ENCODE measurements around the gene ATP2B2.
A peak's percentile ranks its signal among the peaks of the same experiment; 100 is the strongest.

Gene ATP2B2

GRCh38 chr3:10529809-10530208 lies 24.4 kb upstream of the ATP2B2 start:
- DNase-seq (ENCODE audit: low spot score) = no peak

DNA sequence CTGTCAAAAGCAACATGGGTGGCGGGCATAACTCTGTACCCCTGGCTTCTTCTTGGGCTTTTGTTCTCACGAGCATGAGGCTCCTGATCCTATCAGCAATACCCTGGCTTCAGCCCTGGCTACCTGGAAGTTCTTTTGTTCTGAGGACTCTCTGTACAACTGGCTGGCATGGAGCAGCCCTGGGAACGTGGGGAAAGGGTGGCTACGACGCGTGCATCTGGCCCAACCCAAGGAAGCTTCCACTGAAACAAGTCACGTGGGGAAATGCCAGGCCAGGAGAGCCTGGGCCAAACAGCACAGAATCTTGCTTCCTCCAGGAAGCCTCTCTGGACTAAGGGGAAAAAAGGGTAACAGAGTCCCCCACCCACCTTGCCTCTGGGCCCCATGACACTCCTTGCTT lies 22.7 kb upstream of the ATP2B2 start:
- no peak for DNase-seq (ENCODE audit: low spot score)

DNA sequence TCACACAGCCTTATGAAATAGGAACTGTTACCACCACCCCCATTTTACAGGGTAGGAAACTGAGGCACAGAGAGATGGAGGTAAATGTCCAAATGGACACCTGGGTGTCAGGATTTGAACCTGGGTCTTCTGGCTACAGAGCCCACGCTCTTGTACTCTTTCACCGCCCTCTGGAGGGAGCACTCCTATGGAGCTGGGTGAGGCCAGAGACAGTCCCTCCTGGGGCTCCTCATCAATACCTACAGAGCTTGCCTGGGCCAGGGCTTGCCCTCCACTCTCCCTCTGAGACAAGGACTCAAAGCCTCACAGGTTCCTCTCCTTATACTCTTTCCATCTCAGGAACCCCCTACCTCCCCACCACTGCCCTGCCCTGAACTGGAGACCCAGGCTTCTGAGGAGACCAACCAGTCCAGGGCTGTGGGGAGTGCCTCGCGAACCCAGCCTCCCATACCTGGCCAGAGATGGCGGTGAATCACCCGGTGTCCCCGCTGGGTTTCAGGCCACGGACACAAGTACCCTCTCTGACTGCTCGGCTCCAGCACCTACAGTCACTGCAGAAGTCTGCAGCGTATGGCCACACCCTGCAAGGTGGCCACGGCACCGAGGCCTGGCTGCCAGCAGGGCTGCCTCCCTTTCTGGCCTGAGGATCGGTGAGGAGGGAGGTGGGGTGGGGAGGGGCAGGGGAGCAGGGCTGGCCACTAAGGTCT lies 22.1 kb upstream of the ATP2B2 start:
- no peak for DNase-seq (ENCODE audit: low spot score)

GRCh38 chr3:10526366-10526765 lies 21.0 kb upstream of the ATP2B2 start:
- no peak for DNase-seq (ENCODE audit: low spot score)

DNA sequence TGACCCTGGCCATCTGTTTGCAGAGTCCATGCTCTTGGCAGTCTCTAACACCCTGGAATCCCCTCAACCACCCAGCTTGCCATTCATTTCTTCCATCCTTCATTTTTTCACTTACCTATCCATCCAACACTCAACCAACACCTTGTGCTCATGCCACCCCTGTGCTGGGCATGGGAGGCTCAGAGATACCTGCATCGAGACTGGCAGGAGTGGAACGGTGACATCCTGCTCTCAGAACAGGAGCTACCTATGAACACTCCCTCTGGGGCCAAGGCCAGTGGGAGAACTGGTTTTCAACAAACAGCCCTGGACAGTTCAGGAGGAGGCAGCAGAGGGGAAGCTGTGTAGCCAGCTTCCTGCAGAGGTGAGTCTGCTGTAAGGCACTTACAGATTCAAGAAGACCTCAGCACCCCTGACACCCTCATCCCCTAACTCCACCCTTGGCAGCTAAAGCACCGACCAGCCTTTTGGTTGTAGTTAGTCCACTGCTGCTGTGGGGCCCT lies 19.5 kb upstream of the ATP2B2 start:
- no peak for DNase-seq (ENCODE audit: low spot score)

DNA sequence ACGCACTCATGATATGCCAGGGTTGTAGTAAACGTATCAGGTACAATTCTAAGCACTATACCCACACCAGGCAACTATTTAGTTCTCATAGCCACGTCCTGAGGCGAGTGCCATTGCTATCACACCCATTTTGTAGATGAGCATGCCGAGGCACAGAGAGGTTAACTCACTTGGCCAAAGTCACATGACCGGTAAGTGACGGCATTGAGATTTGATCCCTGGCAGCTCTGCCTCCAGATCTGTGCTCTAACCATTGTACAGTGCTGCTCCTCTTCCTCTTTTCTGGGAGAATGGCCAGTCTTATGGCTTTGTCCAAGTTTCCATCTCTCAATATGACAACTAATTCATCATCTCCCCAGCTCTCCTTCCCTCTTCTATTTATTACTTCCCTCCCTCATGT lies 18.9 kb upstream of the ATP2B2 start:
- no peak for DNase-seq (ENCODE audit: low spot score)

DNA sequence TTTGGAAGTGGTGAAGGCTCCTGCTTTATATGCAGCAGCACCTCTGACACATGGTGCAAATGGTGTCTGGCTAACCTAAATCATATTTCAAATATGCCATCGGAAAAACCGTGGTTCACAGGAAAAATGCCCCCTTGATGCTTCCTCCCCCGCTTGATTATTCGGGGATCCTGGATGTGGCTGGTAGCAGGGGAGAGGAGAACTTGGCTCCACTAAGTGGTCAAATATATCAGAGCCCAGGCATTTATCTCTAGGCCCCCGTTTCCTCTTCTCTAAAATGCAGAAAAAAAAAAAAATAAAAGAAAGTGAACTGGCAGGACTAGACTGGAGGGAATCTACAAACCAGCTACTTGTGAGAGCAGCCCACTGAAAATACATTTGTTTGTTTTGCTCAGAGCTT lies 18.2 kb upstream of the ATP2B2 start:
- DNase-seq (ENCODE audit: low spot score) = no peak

- no peak for DNase-seq (ENCODE audit: low spot score)
Measured at GRCh38 chr3:10522646-10523303, 17.4 kb upstream of the ATP2B2 start.

GRCh38 chr3:10521772-10522441 lies 16.5 kb upstream of the ATP2B2 start:
- no peak for DNase-seq (ENCODE audit: low spot score)

GRCh38 chr3:10520072-10520471 lies 14.7 kb upstream of the ATP2B2 start:
- no peak for DNase-seq (ENCODE audit: low spot score)

DNA sequence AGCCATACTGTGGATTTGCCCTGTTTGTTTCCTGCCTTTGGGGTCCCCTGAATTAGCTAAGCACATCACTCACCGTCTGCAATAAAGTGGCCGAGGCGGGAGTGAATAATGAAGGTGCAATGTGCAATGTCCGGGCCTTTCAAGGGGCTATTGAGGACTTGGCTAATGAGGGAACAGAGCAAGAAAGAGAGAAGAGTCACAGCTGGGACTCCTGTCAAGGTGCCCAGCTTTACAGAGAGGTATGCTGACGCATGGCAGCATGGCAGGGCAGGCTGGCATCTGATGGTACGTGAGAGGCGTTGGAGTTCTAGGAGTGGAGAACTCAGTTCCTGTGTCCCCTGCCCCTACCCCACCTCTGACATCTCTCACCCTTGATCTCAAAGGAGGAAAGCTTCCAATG lies 13.8 kb upstream of the ATP2B2 start:
- DNase-seq (ENCODE audit: low spot score) = no peak

DNA sequence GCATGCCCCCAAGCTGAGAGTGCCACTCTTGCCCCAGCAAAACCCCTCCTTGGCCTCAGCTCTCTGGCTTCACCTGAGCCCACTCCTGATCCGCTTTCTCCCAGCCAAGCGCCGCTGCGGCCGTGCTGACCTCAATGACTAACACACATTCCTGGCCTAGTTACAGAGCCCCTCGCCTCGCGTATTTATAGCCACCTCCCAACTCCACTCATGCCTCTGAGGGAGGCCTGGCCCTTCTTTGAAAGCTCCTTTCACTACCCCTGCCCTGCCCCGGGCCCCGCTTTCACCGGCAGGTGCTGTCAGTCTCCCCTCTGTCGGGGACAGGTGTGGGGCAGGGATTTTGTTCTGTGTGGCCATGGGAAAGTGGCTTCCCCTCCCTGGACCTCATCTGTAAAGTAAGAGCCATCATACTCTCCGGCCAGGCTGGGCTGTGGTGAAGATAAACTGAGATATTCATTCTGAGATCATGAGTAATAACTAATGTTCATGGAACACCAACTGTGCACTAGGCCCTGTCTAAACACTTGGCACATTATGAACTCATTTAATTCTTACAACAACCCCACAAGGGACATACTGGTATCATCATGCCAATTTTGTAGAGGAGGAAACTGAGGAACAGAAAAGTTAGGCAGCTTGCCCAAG lies 13.2 kb upstream of the ATP2B2 start:
- no peak for DNase-seq (ENCODE audit: low spot score)

- no peak for DNase-seq (ENCODE audit: low spot score)
Measured at GRCh38 chr3:10517627-10518026, 12.2 kb upstream of the ATP2B2 start.

GRCh38 chr3:10516544-10517452 lies 11.4 kb upstream of the ATP2B2 start:
- no peak for DNase-seq (ENCODE audit: low spot score)

DNA sequence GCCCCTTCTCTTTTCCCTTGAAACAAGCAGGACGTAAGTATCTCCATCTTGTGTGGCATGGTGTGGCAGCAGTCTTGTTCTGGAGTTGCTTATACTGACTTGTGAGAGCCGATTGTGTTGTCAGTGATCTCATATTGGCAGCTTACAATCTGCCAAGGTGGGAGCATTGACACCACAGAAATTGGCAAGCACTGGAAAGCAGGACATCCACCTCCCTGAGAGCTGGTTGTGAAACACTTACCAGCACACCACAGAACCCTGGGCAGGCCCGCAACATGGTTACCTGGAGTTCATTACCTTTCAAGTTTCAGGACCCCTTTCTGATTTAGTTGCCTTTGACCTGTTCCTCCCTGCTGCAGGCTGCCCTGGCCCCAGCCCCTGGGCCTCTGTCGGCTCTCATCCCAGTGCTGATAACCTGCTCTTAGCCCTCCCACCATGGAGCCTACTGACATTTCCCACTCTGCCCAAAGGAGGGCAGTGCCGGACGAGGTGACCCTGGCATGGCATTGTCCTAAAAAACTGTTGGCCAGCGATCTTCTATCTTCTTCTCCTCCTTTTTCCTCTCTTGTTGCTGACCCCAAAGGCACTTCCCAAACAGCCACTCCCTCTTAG lies 10.6 kb upstream of the ATP2B2 start:
- peak; percentile 82 for DNase-seq (ENCODE audit: low spot score)

GRCh38 chr3:10515396-10515795 lies 10.0 kb upstream of the ATP2B2 start:
- no peak for DNase-seq (ENCODE audit: low spot score)

DNA sequence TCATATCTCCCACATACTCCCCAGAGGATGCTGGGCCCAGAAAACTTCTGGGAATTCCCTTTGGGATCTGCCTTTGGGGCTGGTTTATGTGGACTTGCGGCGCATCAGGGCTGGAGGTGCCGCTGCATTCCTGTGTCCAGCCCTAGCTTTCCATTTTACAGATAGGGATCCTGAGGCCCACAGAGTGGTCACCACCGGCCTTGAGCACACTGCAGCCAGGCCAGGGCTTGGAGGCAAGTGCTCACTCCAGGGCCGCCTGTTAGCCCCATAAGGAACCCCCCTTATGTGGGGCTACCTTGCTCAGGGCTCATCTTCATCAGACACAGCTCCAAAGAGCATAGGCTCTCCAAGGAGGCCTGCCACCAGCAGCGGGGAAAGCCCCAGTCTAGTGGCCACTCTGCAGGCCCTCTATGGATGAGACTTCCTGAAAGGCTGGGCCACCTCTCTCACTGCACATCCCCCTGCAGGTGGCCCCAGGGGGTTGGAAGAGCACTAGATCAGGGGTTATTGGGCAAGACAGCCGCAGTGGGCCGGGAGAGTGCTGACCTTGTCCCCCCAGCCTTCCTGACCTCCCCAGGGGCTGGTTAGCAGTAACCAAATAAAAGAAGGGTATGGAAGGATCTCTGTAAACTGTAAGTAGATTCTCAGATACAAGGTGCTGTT lies 9.2 kb upstream of the ATP2B2 start:
- peak; percentile 57 for DNase-seq (ENCODE audit: low spot score)

DNA sequence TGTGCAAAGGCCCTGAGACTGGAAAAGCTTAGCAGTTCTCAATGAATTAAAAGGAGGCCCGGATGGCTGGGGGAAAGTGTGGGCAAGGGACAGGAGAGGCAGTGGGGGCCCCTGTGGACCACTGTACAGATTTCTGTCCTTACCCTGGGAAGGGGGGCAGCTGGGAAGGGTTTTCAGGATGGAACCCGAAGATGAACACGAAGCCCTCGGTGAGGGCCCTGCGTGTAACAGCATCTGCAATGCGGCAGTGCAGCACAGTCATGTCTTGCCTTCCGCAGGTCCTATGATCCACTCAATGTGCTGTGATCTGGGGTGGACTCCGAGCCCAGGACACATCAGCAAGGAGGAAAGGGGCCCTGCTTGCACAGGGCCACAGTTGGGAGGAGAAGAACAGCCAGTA lies 7.9 kb upstream of the ATP2B2 start:
- no peak for DNase-seq (ENCODE audit: low spot score)

DNA sequence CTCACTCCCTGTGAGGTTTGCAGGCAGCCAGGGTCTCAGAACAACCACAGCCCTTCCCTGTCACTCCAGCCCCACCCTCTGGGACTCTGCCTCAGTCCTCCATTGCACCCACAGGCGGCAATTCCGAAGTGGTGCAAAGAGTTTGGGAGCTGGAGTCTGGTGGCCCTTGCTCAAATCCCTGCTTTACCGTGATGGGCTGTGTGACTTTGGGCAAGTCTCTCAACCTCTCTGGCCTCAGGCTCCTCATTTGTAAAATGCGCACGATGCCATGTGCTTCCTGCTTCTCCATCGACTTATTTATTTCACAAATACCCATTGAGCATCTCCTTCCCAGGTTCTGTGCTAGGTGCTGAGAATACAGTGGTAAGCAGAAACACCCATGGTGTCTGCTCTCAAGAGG lies 7.3 kb upstream of the ATP2B2 start:
- no peak for DNase-seq (ENCODE audit: low spot score)

DNA sequence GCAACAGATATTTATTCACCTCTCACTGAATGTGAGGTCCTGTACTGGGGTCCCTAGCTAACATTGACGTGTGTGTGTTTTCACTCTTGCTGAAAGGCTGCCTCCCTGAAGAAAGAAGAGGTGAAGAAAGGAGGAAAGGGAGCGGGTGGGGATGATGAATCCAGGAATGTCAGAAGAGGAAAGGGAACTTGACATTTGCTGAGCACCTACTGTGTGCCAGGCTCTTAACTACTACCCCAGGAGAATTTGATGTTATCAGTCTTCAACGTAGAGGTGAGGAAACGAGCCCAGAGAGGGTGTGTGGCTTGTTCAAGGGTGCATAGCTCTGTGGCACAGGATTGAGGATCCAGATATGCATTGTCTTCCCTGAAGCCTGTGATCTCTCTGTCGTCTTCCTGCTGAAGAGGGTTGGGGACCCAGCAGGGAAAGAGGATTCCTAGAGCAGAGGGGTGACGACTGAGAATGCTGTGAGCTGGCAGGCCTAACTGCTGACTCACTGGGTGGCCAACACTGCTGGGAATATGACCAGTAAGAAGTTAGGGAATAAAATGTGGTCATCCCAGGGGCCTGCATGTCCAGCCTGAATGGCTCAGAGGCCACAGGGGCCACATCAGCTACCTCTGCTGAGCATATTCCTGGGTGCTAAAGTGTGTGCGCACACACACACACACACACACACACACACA lies 6.6 kb upstream of the ATP2B2 start:
- DNase-seq (ENCODE audit: low spot score) = no peak

Data from HuH-7 (cell line).